PFSK-1 (cell line): ENCODE measurements around the gene ARRDC2.

Experiments used
- POLR2AphosphoS5 ChIP-seq: IDR thresholded peaks from 2 replicates; pipeline ENCODE4 v1.6.1; 2012; ENCODE audit warnings: low read depth, mild to moderate bottlenecking, control low read depth, low read length, moderate library complexity
- REST ChIP-seq, 2 experiments: IDR thresholded peaks; 2 replicates each; pipeline versions ENCODE4 v1.6.1 to v1.8.0; 2011 to 2012; ENCODE audit warnings: low read depth in 2 of 2, low read length in 2 of 2, control low read depth in 1 of 2, inconsistent platforms in 1 of 2, mild to moderate bottlenecking in 1 of 2, moderate library complexity in 1 of 2; ENCODE audit not compliant: insufficient read depth in 1 of 2
- TAF1 ChIP-seq: IDR thresholded peaks from 2 replicates; pipeline ENCODE4 v1.6.1; 2012; ENCODE audit warnings: low read length, control low read depth, borderline replicate concordance; ENCODE audit not compliant: insufficient read depth

DNA sequence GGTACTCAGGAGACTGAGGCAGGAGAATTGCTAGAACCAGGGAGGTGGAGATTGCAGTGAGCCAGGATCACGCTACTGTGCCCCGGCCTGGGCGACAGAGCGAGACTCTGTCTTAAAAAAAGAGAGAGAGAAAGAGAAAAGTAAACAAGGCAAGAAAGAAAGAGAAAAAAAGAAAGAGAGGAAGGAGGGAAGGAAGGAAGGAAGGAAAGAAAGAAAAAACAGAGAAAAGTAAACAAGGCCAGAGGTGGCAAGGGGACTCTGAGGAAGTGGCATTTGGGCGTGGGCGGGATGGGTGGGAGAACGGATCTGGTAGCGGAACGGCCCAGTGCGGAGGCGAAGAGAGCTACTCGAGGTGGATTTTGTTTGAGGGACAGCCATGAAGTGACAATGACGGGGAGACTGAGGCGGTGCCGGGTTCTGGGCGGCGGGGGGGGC is 7.5 kb upstream of the ARRDC2 start:
- TF ChIP-seq POLR2AphosphoS5 (no peak), REST (IDR thresholded peaks at IDR 0.05; ENCODE audit: insufficient read depth in 1 of 2, low read depth in 2 of 2, low read length in 2 of 2) (no peak), TAF1 (no peak)
